ENCODE measurements around the gene USP54.

GRCh38 chr10:73576890-73577591, 14.1 kb downstream of the USP54 start:
- TF ChIP-seq POLR2A (IDR thresholded peaks at IDR 0.05; ENCODE audit: low read length) (no peak), GATA1 (IDR thresholded peaks at IDR 0.05; ENCODE audit: low read depth, low read length) (no peak)

All from erythroblast (primary cell).